ENCODE data around the gene PIK3R3. TPM values are rescaled to one million over a fixed set of nuclear protein-coding genes. Genes with fewer than 3 reads are reported as not detected.

PIK3R3 gene
- total RNA-seq, 1 donor: 3.5 TPM

DNA sequence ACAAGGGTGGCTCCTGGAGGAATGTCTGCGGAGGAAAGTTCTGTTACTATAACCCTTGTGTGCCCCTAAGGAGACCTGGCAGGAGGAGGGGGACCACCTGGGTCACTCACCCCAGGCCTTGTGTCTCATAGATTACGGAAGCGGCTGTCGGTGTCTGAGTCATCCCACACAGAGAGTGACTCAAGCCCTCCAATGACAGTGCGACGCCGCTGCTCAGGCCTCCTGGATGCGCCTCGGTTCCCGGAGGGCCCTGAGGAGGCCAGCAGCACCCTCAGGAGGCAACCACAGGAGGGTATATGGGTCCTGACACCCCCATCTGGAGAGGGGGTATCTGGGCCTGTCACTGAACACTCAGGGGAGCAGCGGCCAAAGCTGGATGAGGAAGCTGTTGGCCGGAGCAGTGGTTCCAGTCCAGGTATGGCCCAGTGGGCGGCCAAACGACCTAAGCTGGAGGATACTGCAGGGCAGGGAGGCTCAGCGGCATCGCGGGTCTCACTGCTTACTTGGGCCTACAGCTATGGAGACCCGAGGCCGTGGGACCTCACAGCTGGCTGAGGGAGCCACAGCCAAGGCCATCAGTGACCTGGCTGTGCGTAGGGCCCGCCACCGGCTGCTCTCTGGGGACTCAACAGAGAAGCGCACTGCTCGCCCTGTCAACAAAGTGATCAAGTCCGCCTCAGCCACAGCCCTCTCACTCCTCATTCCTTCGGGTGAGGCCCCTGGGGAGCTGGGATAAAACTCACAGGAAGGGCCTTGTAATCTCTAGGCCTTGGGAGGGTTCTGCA lies 101.4 kb downstream of the PIK3R3 start:
- DNase-seq (ENCODE audit: low read depth in 2 of 3, low spot score in 2 of 3): no peak

DNA sequence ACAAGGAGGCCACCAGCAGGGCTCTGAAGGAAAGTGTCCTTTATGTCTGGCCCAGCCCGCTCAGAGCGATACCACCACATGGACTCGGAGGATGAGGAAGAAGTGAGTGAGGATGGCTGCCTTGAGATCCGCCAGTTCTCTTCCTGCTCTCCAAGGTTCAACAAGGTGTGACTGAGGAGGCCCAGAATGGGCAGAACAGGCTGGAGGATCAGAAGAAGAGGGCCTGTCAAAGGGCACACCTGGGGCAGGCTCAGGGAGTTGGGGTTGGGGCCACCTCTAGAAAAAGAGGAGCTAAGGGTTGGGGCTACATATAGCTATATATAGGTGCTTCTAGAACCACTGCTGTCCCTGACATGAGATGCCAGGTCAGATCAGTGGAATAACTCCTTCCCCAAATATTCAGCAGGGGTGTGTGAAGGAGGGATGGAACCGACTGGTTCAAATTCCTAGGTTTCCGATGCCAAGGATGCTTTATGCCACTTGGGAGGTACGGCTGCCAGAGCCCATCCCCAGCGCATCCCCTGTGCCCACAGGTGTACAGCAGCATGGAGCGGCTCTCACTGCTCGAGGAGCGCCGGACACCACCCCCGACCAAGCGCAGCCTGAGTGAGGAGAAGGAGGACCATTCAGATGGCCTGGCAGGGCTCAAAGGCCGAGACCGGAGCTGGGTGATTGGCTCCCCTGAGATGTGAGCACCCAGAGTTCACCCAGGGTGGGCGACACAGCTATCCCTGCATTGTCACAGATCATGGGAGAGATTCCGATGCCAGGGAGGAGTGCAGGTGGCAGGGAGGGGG lies 102.2 kb downstream of the PIK3R3 start:
- DNase-seq (ENCODE audit: low read depth in 2 of 3, low spot score in 2 of 3): no peak

DNA sequence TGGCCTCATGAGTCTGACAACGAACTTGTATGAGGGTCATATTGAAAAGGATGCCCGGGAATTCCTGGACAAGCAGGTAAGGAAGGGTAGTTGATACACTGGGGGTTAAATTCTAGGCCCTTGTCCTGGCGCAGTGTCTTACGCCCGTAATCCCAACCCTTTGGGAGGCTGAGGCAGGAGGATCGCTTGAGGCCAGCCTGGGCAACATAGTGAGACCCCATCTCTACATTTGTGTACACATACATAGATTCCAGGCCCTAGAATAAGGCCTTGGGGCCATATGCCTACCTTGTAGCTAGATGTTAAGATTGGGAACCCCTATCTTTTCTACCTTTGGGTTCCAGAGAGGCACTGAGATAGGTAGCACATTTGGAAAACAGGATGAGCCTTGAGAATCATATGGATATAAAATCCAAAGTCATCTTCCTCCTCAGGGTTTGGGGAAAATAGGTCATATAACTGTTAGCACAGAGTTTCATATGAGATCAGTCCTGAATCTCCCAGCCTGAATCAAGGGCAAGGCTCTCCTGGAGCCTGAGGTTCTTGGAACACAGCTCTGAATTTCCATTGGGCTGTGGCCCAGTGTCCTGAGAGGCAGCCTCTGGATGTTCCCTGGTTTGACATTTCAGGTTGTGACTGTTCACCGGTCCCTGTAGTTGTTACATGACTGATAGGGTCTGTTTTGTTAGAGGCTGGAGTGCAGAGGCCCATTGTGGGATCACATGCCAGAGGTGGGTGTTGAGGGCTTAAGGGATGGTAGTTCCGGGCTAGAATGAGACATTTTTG lies 104.4 kb downstream of the PIK3R3 start:
- DNase-seq (ENCODE audit: low read depth in 2 of 3, low spot score in 2 of 3): no peak

DNA sequence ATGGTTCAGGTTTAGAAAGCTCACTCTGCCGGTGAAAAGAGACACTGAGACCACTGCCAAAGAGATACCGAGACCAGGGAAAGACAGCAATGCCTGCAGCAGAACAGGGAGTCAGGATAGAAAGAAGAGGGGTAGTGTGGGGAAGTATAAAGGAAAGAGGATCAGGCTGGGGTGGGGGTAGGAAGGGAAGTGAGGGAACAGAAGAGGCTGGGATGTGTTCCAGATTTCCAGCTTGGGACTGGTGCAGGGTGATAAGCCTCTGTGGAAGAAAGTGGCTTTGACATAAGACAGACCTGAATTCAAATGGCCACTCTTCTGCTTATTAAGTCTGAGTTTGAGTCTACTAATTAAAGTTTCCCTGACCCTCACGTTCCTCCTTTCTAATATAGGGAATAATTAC lies 105.9 kb downstream of the PIK3R3 start:
- no peak for DNase-seq (ENCODE audit: low read depth in 2 of 3, low spot score in 2 of 3)

DNA sequence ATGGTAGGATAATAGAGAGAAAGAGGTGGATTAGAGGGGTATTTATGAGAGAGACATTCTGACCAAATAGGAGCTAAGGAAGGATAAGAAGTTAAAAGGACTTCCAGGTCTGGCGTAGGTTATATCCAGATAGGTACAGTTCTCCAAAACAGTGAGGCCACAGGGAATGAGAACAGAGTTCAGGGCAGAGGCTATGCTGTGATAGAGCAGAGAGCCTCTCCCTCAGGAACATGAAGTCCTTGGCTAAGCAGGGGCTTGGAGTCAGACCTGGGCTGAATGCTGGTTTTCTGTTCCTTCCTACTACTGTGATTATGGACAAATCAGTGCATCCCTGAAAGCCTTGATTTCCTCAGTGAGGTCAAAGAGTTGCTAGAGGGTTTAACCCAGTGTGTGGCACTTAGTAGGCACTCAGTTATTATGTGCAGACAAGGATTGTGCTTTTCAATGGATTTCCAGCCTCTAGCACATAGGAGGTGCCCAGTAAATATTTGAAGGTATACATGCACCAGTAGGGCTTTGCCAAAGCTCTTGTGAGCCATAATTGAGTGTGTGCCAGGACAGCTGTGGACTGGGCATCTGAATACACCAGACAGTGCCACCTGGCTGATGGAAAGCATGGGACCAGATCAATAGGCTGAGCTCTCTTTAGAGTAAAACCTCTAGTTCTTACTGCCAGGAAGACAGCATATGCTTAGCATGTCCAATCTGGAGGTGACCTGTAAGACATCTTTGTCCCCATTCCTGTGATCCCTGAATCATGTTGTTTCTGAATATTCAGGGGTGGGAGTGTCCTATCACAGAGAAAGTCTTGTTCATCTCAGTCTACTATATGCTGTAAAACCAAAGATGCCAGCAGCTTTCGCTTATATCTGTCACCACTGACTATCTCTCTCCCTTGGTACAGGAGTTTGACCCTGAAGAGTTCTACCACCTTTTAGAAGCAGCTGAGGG lies 111.1 kb downstream of the PIK3R3 start:
- DNase-seq (ENCODE audit: low read depth in 2 of 3, low spot score in 2 of 3): no peak

DNA sequence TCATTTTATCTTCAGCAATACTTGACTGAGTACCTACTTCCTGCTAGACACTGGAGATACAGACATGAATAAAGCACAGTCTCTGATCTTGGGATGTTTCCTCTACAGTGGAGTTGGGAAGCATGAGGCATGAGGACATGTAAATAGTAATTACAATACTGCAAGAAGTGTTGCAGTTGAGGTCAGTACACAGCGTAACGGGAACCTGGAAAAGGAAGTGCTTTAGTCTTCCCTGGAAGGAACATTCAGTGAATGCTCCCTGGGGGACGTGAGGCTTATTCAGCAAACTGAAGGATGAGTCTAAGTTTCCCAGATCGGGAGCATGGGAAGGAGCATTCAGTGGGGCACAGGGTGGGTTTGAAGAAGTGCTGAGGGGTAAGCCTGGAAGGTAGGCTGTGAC lies 112.4 kb downstream of the PIK3R3 start:
- no peak for DNase-seq (ENCODE audit: low read depth in 2 of 3, low spot score in 2 of 3)

DNA sequence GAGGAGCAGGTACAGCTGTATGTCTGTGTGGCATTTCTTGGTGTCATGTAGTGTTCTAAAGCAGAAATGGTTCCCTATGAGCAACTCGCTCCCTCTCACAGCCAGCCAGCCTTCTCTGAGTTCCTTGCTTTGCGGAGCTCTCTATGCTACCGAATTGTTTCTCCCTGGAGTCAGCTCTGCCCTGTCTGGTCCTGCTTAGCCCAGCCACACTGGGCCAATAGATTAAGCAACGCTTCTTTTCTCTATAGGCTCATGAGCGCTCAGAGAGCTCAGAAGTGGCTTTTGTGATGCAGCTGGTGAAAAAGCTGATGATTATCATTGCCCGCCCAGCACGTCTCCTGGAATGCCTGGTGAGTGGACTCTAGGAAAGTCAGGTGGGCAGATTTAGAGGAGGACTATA lies 113.1 kb downstream of the PIK3R3 start:
- no peak for DNase-seq (ENCODE audit: low read depth in 2 of 3, low spot score in 2 of 3)

DNA sequence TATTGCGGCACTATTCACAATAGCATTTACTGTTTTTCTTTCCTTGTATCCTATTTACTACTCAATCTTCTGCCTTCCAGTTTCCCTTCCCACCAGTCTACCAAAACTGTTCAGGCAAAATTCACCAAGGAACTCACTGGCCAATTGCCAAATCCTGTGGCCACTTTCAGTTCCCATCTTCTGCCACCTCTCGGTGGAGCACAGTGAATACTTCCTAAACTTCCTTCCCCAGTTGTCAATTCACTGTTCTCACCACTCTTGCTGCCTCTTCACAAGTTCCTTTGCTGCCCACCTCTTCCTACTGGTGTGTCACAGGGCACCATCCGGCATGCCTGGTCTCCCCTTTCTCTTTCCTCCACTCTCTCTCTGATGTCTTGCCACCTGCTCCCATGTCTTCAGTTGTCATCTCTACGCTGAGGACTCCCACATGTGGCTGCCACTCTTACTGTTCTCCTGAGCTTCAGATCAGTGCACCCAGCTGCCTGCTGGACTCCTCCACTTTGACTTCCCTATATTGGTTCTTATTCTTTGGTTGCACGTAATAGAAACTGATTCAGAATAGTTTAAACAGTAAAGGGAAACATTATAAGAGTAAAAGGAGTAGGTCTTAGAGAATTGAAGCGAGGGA lies 114.4 kb downstream of the PIK3R3 start:
- no peak for DNase-seq (ENCODE audit: low read depth in 2 of 3, low spot score in 2 of 3)

DNA sequence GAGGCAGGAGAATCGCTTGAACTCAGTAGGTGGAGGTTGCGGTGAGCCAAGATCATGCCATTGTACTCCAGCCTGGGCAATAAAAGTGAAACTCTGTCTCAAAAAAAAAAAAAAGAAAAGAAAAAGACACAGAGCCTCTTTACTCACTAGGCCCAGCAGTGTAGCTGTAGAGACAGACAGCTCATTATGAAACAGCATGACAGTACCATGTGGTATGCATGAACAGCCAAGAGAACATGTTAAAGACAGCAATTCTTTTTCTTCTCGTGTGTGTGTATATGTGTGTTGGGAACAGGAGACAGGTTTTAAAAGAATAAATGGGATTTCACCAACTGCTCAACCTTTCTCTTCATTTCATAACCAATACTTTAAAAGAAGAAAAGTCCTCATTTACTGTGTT lies 118.8 kb downstream of the PIK3R3 start:
- no peak for DNase-seq (ENCODE audit: low read depth in 2 of 3, low spot score in 2 of 3)

DNA sequence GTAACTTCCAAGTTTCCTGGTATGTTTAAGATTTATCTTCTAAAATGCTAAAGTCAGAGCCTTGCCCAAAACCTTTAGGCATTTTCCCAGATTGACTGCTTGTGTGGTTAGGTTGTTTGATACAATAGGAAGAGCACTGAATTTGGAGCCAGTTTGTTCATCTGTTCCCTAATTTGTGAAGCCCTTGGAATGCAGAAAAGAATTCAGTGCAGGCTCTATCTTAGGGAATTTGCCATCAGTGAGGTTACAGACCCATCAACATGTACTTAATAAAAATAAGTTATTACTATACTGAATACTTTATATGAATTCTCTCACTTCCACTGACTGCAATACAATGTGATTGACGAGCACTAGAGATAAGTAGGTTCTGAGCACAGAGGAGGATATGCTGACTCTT lies 120.2 kb downstream of the PIK3R3 start:
- no peak for DNase-seq (ENCODE audit: low read depth in 2 of 3, low spot score in 2 of 3)

DNA sequence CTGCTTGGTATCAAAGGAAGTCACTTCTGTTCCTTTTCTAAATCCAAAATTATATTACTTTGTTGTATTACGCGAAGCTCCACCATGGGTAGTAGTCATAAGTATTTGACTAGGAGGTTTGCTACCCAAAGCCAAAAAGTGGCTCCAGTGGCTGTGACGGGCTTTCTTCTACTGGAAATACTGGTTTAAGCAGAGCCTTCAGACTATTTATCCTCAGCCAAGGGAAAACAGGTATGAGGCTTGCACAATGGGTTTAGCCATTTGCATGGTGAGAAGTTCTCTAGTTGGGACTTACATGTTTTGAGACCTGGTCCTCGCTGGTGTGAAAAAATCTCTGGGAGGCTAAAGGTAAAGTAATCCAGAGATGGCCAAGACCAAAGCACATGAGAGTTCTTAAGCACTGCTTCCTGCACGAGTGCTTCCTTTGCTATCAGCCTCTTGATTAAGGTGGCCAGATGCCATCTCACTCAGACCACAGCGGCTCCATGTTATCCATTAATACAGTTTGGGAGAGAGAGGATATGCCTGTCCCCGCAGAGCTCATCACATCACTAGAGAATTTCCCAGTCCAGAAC lies 121.2 kb downstream of the PIK3R3 start:
- no peak for DNase-seq (ENCODE audit: low read depth in 2 of 3, low spot score in 2 of 3)

DNA sequence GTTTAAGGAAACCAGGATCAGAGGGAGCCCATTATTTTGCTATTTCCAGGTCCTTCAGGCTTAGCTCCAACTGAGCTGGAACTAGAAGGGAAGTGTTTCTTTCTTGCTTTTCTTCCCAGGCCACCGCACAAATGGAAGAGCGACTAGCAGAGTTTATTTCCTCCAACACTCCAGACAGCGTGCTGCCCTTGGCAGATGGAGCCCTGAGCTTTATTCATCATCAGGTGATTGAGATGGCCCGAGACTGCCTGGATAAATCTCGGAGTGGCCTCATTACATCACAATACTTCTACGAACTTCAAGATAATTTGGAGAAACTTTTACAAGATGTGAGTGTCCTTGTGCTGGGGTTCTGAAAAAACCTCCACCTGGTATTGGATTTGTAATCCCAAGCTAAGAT lies 121.8 kb downstream of the PIK3R3 start:
- no peak for DNase-seq (ENCODE audit: low read depth in 2 of 3, low spot score in 2 of 3)

DNA sequence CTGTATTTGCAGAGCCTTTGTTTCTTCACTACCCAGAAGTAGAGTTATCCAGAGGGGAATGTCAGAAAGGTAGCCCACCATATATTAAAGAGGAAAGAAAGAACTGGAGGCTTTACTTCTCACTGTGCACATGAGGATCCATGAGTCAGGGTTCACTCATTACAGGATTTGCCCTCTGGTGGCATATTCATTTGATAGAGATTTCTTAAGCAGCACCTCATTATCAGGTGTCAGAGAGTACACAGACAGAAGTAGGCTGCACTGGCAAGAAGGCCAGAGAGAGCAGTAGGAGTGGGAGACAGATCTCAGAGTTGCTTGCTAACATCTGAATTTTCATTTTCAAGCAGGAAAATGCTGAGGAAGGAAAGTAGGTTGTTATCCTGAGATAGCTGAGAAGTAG lies 123.8 kb downstream of the PIK3R3 start:
- DNase-seq (ENCODE audit: low read depth in 2 of 3, low spot score in 2 of 3): no peak

DNA sequence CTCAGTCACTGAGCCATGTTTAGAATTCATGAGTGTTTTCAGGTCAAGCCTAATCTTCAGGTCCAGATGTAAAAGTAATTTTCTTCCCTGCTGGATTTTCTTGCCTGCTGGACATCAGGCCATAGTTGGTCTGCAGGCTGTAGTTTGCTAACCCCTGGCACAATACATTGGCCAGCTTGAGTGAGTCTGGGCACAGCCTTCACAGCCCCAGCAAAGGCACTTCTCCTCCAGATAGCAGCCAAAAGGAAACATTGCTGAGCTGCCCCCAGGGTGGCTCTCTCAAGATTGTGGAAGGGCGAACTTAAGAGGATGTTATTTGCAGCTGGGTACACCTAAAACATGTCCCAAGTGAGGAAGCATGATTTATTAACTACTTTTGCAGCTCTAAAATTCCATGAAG lies 126.8 kb downstream of the PIK3R3 start:
- no peak for DNase-seq (ENCODE audit: low read depth in 2 of 3, low spot score in 2 of 3)

DNA sequence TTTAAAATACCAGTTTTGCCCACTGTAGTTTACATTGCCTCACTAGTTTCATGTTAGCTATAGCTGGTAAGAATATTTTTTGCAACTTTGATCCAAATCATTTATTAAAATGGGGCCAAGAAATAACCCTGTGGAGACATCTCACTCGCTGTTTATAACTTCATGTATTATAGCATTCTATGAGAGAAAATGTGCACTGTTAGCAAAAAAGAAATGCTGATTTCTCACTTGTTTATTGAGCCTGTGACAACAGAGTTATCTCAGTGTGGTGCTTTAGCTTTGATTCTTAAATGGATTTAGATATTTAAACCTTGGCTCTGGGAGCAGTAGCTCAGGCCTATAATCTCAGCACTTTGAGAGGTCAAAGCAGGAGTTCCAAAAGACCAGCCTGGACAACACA lies 127.9 kb downstream of the PIK3R3 start:
- no peak for DNase-seq (ENCODE audit: low read depth in 2 of 3, low spot score in 2 of 3)

DNA sequence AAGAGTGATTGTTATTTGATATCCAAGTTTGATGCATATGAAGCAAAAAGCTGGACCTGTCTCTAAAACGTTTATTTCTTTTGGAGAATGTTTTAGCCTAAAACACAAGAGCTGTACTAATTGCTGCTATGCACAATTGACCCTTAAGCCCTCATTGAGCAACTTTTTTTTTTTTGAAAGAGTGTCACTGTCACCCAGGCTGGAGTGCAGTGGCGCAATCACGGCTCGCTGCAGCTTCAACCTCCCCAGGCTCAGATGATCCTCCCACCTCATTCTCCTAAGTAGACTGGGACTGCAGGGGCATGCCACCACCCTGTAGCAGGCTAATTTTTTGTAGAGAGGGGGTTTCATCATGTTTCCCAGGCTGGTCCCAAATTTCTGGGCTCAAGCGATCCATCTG lies 129.1 kb downstream of the PIK3R3 start:
- no peak for DNase-seq (ENCODE audit: low read depth in 2 of 3, low spot score in 2 of 3)

DNA sequence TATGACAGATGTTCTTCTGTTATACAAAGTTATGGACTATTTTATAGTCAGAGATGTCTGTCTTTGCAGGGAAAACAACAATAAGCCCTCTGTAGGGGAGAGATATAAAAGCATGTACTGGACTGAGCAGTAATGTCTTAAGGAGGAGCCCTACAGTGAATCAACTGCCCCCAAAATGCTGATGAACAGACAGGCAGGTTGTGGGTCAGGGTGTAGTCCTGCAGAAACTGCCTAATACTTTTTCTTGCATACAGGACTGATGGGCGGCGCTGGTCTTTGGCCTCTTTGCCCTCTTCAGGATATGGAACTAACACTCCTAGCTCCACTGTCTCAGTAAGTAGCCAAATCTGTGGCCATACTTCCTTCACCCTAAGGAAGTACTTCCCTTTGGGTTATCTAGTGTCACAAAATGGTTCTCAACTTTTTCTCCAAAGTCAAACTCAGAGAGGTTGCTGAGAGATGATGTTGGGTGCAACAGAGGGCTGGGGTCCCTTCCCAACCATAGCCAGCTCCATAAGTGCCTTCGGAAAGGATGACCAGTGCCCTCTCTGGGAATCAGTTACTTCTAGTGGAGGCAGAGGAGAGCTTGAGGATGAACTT lies 129.8 kb downstream of the PIK3R3 start:
- no peak for DNase-seq (ENCODE audit: low read depth in 2 of 3, low spot score in 2 of 3)

DNA sequence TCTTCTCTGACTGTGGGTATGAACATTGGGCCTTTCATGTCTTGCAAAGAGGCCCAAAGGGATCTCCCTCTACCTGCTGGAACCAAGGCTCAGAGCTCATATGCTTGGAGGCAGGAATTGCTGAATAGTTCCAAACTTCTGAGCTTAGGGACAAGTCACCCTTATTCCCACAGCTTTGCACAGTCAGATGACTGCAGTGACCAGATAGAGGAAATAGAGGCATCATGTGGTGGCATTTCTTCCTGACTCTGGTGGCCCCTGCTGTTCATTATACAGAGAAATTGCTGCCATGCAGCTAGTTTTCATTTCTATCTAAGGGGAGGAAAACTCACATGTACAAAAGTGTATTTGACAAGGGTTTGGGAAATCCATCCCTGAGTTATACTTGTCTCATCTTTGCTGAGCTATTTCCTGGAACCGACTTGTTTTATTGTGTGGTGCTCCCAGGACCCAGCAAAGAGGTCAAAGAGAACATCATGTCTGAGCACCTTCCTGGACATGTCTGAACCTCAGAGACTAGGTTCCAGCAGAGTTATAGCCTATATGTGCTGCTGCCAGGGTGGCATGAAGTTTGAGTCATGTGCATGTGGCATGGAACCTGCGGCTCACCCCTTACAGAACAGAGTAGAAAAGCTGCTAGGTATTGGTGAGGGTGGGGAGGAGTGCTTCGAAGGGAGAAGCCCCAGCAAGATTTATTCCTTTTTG lies 131.2 kb downstream of the PIK3R3 start:
- DNase-seq (ENCODE audit: low read depth in 2 of 3, low spot score in 2 of 3): no peak

DNA sequence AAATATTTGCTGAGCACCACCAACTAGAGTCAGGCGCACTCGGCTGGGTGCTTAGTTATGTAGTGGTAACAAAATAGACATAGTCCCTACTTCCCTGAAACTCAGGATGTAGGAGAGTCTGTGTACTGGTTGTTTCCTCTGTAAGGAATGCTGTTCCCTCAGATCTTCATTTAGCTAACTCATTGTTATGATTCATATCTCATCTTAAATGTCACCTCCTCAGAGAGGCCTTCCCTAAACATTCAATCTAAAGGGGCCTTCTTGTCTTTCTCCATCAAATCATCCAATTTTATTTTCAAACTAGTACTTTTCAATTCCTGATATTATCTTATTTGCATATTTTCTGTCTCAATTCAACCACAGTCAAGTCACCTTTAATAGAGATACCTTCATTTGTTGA lies 132.9 kb downstream of the PIK3R3 start:
- DNase-seq (ENCODE audit: low read depth in 2 of 3, low spot score in 2 of 3): no peak

Measured in hematopoietic multipotent progenitor cell (in vitro differentiated cells).